Measurements from ENCODE around the gene TAF4. TPM values are rescaled to one million over a fixed set of nuclear protein-coding genes. Genes with fewer than 3 reads are reported as not detected.
"Not testable (repeated sequence)": the region's sequence is repeated elsewhere in the genome, so short reads cannot be mapped to it uniquely, and the experiment has no call there.

The TAF4 gene
- total RNA-seq, 1 experiment from 2014 or later, result 4.9 TPM

DNA sequence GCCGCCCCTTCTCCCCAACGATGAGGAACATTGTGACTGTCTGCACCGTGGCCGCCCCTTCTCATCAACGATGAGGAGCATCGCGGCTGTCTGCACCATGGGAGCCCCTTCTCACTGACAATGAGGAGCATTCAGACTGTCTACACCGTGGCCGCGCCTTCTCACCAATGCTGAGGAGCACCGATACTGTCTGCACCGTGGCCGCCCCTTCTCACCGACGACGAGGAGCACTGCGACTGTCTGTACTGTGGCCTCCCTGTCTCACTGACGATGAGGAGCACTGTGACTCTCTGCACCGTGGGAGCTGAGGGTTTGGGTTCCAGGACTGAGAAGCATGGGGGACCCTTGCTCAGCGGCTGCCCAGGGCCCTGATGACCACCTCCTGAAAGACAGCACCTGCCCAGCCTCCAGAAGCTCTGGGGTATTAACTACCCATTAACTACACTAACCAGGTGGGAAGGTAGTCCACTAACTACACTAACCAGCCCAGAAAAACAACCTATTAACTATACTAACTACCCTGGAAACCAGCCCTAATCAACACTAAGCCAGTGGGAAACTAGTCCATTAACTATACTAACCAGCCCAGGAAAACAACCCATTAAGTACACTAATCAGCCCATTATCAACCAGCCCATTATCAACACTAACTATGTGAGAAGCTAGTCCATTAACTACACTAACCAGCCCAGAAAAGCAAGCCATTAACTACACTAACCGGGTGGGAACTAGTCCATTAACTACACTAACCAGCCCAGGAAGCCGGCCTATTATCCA is 116.9 kb downstream of the TAF4 start:
- no peak for DNase-seq (ENCODE audit: low spot score)

GRCh38 chr20:61948056-61948455 is 117.6 kb downstream of the TAF4 start:
- not testable (repeated sequence) for DNase-seq (ENCODE audit: low spot score)

GRCh38 chr20:61945495-61945894 is 120.2 kb downstream of the TAF4 start:
- DNase-seq (ENCODE audit: low spot score), result not testable (repeated sequence)

DNA sequence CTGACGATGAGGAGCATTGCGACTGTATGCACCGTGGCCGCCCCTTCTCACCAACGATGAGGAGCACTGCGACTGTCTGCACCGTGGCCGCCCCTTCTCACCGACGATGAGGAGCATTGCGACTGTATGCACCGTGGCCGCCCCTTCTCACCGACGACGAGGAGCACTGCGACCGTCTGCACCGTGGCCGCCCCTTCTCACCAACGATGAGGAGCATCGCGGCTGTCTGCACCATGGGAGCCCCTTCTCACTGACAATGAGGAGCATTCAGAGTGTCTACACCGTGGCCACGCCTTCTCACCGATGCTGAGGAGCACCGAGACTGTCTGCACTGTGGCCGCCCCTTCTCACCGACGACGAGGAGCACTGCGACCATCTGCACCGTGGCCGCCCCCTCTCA is 120.7 kb downstream of the TAF4 start:
- not testable (repeated sequence) for DNase-seq (ENCODE audit: low spot score)

DNA sequence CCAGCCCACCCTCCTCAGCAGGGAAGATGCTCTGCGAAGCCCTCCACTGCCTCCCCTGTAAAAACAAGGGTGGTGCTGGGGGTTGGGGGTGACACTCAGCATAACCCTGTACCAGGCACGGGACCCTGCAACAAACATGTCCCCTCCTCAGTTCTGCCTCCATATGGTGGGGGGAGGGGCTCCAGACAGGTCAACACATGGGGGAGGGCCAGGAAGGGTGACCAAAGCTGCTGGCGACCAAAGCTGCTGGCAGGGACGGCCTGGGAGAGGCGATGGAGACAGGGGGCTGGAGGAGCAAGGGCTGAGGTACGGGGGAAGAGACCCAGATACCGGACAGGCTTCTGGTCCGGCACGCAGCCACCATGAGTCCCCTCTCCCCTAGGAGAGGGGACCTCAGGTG is 123.2 kb downstream of the TAF4 start:
- no peak for DNase-seq (ENCODE audit: low spot score)

GRCh38 chr20:61941721-61942405 is 123.8 kb downstream of the TAF4 start:
- DNase-seq (ENCODE audit: low spot score), result no peak

DNA sequence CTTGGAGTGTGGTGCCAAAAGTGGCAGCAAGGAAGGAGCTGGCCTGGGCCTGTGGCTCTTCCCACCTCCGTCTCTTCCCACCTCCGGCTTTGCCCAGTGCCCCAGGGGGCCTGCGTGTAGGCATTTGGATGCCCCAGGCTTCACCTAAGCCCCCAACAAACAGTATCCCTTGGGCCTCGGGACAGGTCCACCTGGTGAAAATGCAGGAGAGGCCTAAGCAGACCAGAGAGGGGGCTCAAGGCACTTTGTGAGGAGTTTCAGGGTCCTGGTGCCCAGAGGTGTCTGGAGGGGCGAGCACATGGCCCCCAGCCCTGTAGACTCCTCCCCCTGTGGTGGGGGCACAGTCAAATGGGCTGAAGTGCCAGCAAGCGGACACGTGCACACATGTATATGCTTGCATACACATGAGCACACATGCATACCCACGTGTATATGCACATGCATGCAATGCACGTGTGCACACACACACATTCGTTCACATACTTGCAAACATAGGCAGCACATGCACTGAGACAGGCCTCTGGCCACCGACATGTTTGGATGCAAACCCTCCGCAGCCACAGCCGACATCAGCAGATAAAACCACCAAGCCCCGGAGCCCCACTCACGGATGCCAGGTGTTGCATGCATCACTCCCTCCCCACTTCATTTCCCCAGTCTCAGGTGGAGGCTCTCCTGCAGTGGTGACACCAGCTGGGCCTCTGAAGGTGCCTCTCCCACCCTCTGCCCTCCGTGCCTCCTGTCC is 124.5 kb downstream of the TAF4 start:
- no peak for DNase-seq (ENCODE audit: low spot score)

- DNase-seq (ENCODE audit: low spot score), result no peak
These were observed 125.2 kb downstream of the TAF4 start for GRCh38 chr20:61940491-61940890.

GRCh38 chr20:61939691-61940360 is 125.9 kb downstream of the TAF4 start:
- no peak for DNase-seq (ENCODE audit: low spot score)

- no peak for DNase-seq (ENCODE audit: low spot score)
These were observed 126.6 kb downstream of the TAF4 start for GRCh38 chr20:61938839-61939690.

DNA sequence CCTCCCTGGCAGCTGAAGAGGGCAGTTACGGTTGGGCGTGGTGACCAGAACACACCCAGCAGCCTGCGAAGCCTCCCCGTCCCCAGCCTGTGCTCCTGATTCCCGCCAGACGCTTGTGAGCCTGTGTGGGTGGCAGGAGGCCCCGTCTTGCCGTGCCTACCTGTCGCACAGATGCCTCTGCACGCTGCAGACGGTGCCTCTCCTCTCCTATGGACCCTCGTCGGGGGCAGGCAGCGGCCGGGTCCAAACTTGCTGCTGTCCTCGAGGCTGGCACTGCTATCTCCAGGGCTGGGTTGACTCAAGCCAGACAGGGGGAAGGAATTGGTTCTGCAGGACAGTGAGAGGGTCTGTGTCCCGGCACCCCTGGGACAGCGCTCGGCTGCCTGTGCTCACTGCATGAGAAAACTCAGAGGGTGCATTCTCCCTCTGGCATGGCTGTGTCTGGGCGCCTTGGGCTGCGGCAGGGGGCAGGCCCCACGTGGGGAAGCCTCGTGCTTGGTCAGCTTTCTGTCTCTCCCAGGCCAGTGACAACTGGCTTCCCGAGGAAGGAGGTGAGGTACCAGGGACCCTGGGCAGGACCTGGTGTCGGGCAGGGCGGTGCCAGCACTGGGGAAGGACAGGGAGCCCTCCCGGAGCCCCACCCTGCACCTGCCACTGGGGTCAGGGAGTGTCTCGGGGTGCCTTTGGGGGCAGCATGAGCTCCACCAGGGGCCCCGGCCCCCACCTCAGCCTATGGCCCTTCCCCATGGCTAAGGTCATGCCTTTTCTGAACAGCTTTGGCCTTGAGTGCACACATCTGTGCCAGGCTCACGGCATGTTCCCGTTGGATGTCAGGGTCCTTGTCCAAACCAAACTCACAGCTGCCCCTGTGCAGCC is 127.5 kb downstream of the TAF4 start:
- DNase-seq (ENCODE audit: low spot score), result no peak

DNA sequence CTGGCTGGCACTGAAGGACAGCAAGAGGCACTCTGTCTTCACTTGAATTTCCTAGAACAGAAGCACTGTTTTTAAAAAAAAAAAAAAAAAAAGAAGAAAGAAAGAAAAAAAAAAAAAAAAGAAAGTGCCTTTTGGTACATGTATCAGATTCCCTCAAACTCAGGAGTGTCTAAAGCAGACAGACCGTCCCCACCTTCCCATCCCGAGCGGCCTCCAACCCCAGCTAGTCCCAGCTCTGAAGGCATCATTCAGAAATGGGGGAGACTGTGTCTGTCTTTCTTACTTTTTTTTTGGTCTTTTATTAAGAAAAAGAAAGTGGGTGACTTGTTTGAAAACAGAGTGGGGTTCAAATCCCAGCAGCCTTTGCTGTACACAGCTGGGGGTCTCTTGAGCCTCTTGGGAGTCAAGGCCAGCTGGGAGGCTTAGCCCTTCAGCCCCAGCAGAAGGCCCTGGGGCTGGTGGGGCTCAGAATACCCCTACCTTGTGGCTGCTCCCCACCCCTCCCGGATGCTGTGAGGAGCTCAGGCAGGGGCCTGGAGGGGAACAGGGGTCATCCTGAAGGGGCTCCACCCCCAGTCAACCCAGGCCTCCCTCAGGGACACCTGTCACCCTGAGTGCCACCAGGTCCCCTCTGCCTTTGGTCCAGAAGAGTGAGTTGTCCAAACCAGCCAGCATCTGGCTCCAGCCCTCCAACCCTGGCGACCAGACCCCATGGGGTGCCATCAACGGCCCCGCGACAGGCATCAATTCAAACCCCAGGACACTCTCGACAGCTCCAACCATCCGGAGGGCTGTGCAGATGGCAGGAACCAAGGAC is 128.3 kb downstream of the TAF4 start:
- no peak for DNase-seq (ENCODE audit: low spot score)

DNA sequence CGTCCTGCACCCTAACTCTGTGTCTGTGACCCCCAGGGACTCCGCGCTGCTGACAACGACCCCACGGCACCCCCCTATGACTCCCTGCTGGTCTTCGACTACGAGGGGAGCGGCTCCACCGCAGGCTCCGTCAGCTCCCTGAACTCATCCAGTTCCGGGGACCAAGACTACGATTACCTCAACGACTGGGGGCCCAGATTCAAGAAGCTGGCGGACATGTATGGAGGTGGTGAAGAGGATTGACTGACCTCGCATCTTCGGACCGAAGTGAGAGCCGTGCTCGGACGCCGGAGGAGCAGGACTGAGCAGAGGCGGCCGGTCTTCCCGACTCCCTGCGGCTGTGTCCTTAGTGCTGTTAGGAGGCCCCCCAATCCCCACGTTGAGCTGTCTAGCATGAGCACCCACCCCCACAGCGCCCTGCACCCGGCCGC is 129.0 kb downstream of the TAF4 start:
- no peak for DNase-seq (ENCODE audit: low spot score)

DNA sequence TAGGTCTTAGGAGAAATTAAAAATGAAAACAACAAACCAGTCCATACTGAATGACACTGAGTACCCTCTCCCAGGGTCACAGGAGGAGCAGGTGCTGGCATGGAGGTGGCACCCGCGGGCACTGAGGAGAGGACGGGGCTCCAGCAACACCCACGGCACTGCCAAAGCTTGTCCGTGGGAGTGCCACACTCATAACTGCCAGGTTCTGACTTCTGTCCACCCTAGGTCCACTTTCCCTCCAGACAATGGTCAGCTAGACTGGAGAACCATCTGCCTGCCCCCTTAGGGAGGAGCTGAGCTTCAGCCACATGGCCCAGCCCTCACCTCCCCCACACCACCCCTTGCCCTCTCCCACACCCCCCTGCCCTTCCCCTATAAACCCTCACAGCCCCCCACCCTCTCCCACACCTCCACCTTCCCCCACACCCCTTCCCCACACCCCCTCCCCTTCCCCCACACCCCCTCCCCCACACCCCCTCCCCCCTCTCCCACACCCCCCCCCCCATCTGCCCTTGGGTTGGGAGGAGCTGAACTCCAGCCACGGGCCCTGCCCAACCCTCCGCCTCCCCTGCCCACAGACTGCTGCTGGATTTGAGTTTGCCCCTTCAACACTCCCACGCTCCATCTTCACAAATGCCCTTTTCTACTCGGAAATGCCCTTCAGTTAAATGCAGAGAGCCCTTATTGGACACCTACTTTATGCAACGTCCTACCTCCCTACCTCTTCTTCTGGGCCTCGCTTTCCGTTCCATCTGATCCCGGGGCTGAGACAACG is 129.6 kb downstream of the TAF4 start:
- DNase-seq (ENCODE audit: low spot score), result no peak

- DNase-seq (ENCODE audit: low spot score), result no peak
These were observed 130.8 kb downstream of the TAF4 start for GRCh38 chr20:61934716-61935530.

GRCh38 chr20:61933951-61934715 is 131.5 kb downstream of the TAF4 start:
- DNase-seq (ENCODE audit: low spot score), result no peak

- DNase-seq (ENCODE audit: low spot score), result no peak
These were observed 132.2 kb downstream of the TAF4 start for GRCh38 chr20:61933481-61933950.
